ENCODE results near the gene KLK12.

The KLK12 gene

GRCh38 chr19:51034704-51035103, at the start of gene KLK12:
TSS of gene KLK12 (minus strand) at chr19:51035002. CDS start at chr19:51034621, 381 bp downstream.
- Histone ChIP-seq H3K27ac (ENCODE audit: low read depth, low read length) (no peak within 1 kb of the TSS), H3K9ac (ENCODE audit: low read length) (no peak within 1 kb of the TSS), H3K4me1 (ENCODE audit: control insufficient read depth, insufficient read depth, low read length) (peaks cover 4% of the 10 kb centered on the region; the same call in 1 of the 2 replicates), H3K36me3 (ENCODE audit: control insufficient read depth, insufficient read depth, low read length) (no peaks in the 10 kb centered on the region), H3K9me3 (ENCODE audit: control insufficient read depth, insufficient read depth, low read depth, low read length) (no peaks in the 10 kb centered on the region), H3K27me3 (ENCODE audit: control insufficient read depth, insufficient read depth, low read length) (no peaks in the 10 kb centered on the region), H3K4me3 (ENCODE audit: low read depth, low read length) (no peak within 1 kb of the TSS)

- Histone ChIP-seq H3K4me1 (ENCODE audit: control insufficient read depth, insufficient read depth, low read length) (peaks cover 7% of the 10 kb centered on the region; the same call in 1 of the 2 replicates), H3K4me3 (ENCODE audit: low read depth, low read length) (no peak overlapping the region), H3K27ac (ENCODE audit: low read depth, low read length) (no peak overlapping the region), H3K9ac (ENCODE audit: low read length) (no peak overlapping the region), H3K27me3 (ENCODE audit: control insufficient read depth, insufficient read depth, low read length) (peaks cover 4% of the 10 kb centered on the region; the same call in 1 of the 2 replicates), H3K9me3 (ENCODE audit: control insufficient read depth, insufficient read depth, low read depth, low read length) (no peaks in the 10 kb centered on the region), H3K36me3 (ENCODE audit: control insufficient read depth, insufficient read depth, low read length) (no peaks in the 10 kb centered on the region)
Observed at GRCh38 chr19:51084505-51084904, 49.7 kb upstream of the KLK12 start.

- H3K4me1 ChIP-seq (ENCODE audit: control insufficient read depth, insufficient read depth, low read length), result peaks cover 7% of the 10 kb centered on the region; the same call in 1 of the 2 replicates
- no peak overlapping the region for H3K9ac ChIP-seq (ENCODE audit: low read length)
- no peaks in the 10 kb centered on the region for H3K9me3 ChIP-seq (ENCODE audit: control insufficient read depth, insufficient read depth, low read depth, low read length)
- no peak overlapping the region for H3K27ac ChIP-seq (ENCODE audit: low read depth, low read length)
- peaks cover 4% of the 10 kb centered on the region; the same call in 1 of the 2 replicates for H3K27me3 ChIP-seq (ENCODE audit: control insufficient read depth, insufficient read depth, low read length)
- no peaks in the 10 kb centered on the region for H3K36me3 ChIP-seq (ENCODE audit: control insufficient read depth, insufficient read depth, low read length)
- H3K4me3 ChIP-seq (ENCODE audit: low read depth, low read length), result no peak overlapping the region
Observed at GRCh38 chr19:51083783-51084182, 49.0 kb upstream of the KLK12 start.

GRCh38 chr19:51083181-51083580, 48.4 kb upstream of the KLK12 start:
- Histone ChIP-seq H3K9me3 (ENCODE audit: control insufficient read depth, insufficient read depth, low read depth, low read length) (no peaks in the 10 kb centered on the region), H3K4me3 (ENCODE audit: low read depth, low read length) (no peak overlapping the region), H3K36me3 (ENCODE audit: control insufficient read depth, insufficient read depth, low read length) (no peaks in the 10 kb centered on the region), H3K4me1 (ENCODE audit: control insufficient read depth, insufficient read depth, low read length) (peaks cover 7% of the 10 kb centered on the region; the same call in 1 of the 2 replicates), H3K27ac (ENCODE audit: low read depth, low read length) (no peak overlapping the region), H3K27me3 (ENCODE audit: control insufficient read depth, insufficient read depth, low read length) (peaks cover 4% of the 10 kb centered on the region; the same call in 1 of the 2 replicates), H3K9ac (ENCODE audit: low read length) (no peak overlapping the region)

- Histone ChIP-seq H3K9me3 (ENCODE audit: control insufficient read depth, insufficient read depth, low read depth, low read length) (no peaks in the 10 kb centered on the region), H3K36me3 (ENCODE audit: control insufficient read depth, insufficient read depth, low read length) (no peaks in the 10 kb centered on the region), H3K4me1 (ENCODE audit: control insufficient read depth, insufficient read depth, low read length) (peaks cover 7% of the 10 kb centered on the region; the same call in 1 of the 2 replicates), H3K27me3 (ENCODE audit: control insufficient read depth, insufficient read depth, low read length) (peaks cover 4% of the 10 kb centered on the region; the same call in 1 of the 2 replicates), H3K27ac (ENCODE audit: low read depth, low read length) (no peak within 1 kb of the TSS), H3K4me3 (ENCODE audit: low read depth, low read length) (no peak within 1 kb of the TSS), H3K9ac (ENCODE audit: low read length) (no peak within 1 kb of the TSS)
Observed at GRCh38 chr19:51082611-51083010, 47.8 kb upstream of the KLK12 start, which contains the start of gene KLK14. TSS of gene KLK14 (minus strand) at chr19:51082887. CDS start at chr19:51082614, 273 bp downstream.

- peaks cover 4% of the 10 kb centered on the region; the same call in 1 of the 2 replicates for H3K27me3 ChIP-seq (ENCODE audit: control insufficient read depth, insufficient read depth, low read length)
- H3K36me3 ChIP-seq (ENCODE audit: control insufficient read depth, insufficient read depth, low read length), result no peaks in the 10 kb centered on the region
Observed at GRCh38 chr19:51081476-51081875, 46.7 kb upstream of the KLK12 start.

GRCh38 chr19:51079481-51080110, 44.8 kb upstream of the KLK12 start:
- Histone ChIP-seq H3K9me3 (ENCODE audit: control insufficient read depth, insufficient read depth, low read depth, low read length) (no peaks in the 10 kb centered on the region), H3K4me1 (ENCODE audit: control insufficient read depth, insufficient read depth, low read length) (peaks cover 10% of the 10 kb centered on the region; the same call in 1 of the 2 replicates), H3K36me3 (ENCODE audit: control insufficient read depth, insufficient read depth, low read length) (no peaks in the 10 kb centered on the region), H3K4me3 (ENCODE audit: low read depth, low read length) (no peak overlapping the region), H3K27ac (ENCODE audit: low read depth, low read length) (no peak overlapping the region), H3K27me3 (ENCODE audit: control insufficient read depth, insufficient read depth, low read length) (peaks cover 4% of the 10 kb centered on the region; the same call in 1 of the 2 replicates), H3K9ac (ENCODE audit: low read length) (no peak overlapping the region)

More at GRCh38 chr19:51081476-51081875, 46.7 kb upstream of the KLK12 start:
- H3K4me3 ChIP-seq (ENCODE audit: low read depth, low read length), result no peak overlapping the region
- peaks cover 10% of the 10 kb centered on the region; the same call in 1 of the 2 replicates for H3K4me1 ChIP-seq (ENCODE audit: control insufficient read depth, insufficient read depth, low read length)
- H3K9me3 ChIP-seq (ENCODE audit: control insufficient read depth, insufficient read depth, low read depth, low read length), result no peaks in the 10 kb centered on the region
- H3K27ac ChIP-seq (ENCODE audit: low read depth, low read length), result no peak overlapping the region
- H3K9ac ChIP-seq (ENCODE audit: low read length), result no peak overlapping the region

- no peaks in the 10 kb centered on the region for H3K36me3 ChIP-seq (ENCODE audit: control insufficient read depth, insufficient read depth, low read length)
- H3K9ac ChIP-seq (ENCODE audit: low read length), result no peak overlapping the region
- H3K27ac ChIP-seq (ENCODE audit: low read depth, low read length), result no peak overlapping the region
- H3K4me1 ChIP-seq (ENCODE audit: control insufficient read depth, insufficient read depth, low read length), result peaks cover 10% of the 10 kb centered on the region; the same call in 1 of the 2 replicates
- H3K9me3 ChIP-seq (ENCODE audit: control insufficient read depth, insufficient read depth, low read depth, low read length), result no peaks in the 10 kb centered on the region
- H3K4me3 ChIP-seq (ENCODE audit: low read depth, low read length), result no peak overlapping the region
- peaks cover 4% of the 10 kb centered on the region; the same call in 1 of the 2 replicates for H3K27me3 ChIP-seq (ENCODE audit: control insufficient read depth, insufficient read depth, low read length)
Observed at GRCh38 chr19:51078731-51079130, 43.9 kb upstream of the KLK12 start.

- Histone ChIP-seq H3K4me1 (ENCODE audit: control insufficient read depth, insufficient read depth, low read length) (peaks cover 10% of the 10 kb centered on the region; the same call in 1 of the 2 replicates), H3K27me3 (ENCODE audit: control insufficient read depth, insufficient read depth, low read length) (peaks cover under 1% of the 10 kb centered on the region; the same call in 1 of the 2 replicates), H3K9me3 (ENCODE audit: control insufficient read depth, insufficient read depth, low read depth, low read length) (peaks cover 3% of the 10 kb centered on the region; the same call in 1 of the 2 replicates)
Observed at GRCh38 chr19:51078104-51078503, 43.3 kb upstream of the KLK12 start.

GRCh38 chr19:51076631-51077213, 41.9 kb upstream of the KLK12 start:
- Histone ChIP-seq H3K4me1 (ENCODE audit: control insufficient read depth, insufficient read depth, low read length) (peaks cover 6% of the 10 kb centered on the region; the same call in 1 of the 2 replicates), H3K27me3 (ENCODE audit: control insufficient read depth, insufficient read depth, low read length) (no peaks in the 10 kb centered on the region), H3K4me3 (ENCODE audit: low read depth, low read length) (no peak overlapping the region), H3K9me3 (ENCODE audit: control insufficient read depth, insufficient read depth, low read depth, low read length) (peaks cover 5% of the 10 kb centered on the region; the same call in 1 of the 2 replicates), H3K27ac (ENCODE audit: low read depth, low read length) (no peak overlapping the region), H3K36me3 (ENCODE audit: control insufficient read depth, insufficient read depth, low read length) (no peaks in the 10 kb centered on the region), H3K9ac (ENCODE audit: low read length) (no peak overlapping the region)

More at GRCh38 chr19:51078104-51078503, 43.3 kb upstream of the KLK12 start:
- Histone ChIP-seq H3K36me3 (ENCODE audit: control insufficient read depth, insufficient read depth, low read length) (no peaks in the 10 kb centered on the region), H3K27ac (ENCODE audit: low read depth, low read length) (no peak overlapping the region), H3K4me3 (ENCODE audit: low read depth, low read length) (no peak overlapping the region), H3K9ac (ENCODE audit: low read length) (no peak overlapping the region)

- Histone ChIP-seq H3K4me1 (ENCODE audit: control insufficient read depth, insufficient read depth, low read length) (peaks cover 6% of the 10 kb centered on the region; the same call in 1 of the 2 replicates), H3K27me3 (ENCODE audit: control insufficient read depth, insufficient read depth, low read length) (no peaks in the 10 kb centered on the region), H3K36me3 (ENCODE audit: control insufficient read depth, insufficient read depth, low read length) (no peaks in the 10 kb centered on the region), H3K27ac (ENCODE audit: low read depth, low read length) (no peak overlapping the region), H3K9me3 (ENCODE audit: control insufficient read depth, insufficient read depth, low read depth, low read length) (peaks cover 5% of the 10 kb centered on the region; the same call in 1 of the 2 replicates), H3K9ac (ENCODE audit: low read length) (no peak overlapping the region), H3K4me3 (ENCODE audit: low read depth, low read length) (no peak overlapping the region)
Observed at GRCh38 chr19:51075998-51076397, 41.2 kb upstream of the KLK12 start.

All from HUES6 (cell line).